PC-9 (cell line): Measurements from ENCODE around the gene FXYD7.

Source experiments
- EZH2 ChIP-seq: fragments of 200-600 bp; sonication (generic); IDR thresholded peaks from 2 replicates; pipeline ENCODE4 v1.8.0; 2017; ENCODE audit warnings: antibody characterized with exemption, low read depth
- TF ChIP-seq, protein P1 (sequence below): fragments of 200-600 bp; sonication (generic); conservative IDR thresholded peaks from 2 replicates; pipeline ENCODE4 v1.6.1; 2017; ENCODE audit warnings: mixed run types, antibody characterized with exemption, mild to moderate bottlenecking, moderate library complexity

DNA sequence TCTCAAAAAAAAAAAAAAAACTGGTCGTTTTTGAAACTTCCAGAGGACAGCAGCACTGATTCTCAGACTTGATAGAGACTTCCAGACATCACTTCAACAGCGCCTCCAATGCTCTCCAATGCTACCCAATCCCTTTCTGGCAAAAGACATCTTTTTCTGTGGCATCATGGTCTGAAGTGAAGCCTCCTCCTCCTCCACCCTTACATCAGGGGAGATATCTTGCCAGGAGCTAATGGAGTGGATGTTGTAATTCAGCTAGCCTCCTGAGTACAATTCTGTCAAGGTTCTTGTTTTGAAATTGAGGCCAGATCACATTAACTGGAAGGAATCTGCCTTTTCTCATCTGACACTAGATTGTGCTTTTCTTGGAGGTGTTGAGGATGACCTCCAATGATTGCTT, 35.6 kb downstream of the FXYD7 start:
- TF ChIP-seq, protein P1, sequence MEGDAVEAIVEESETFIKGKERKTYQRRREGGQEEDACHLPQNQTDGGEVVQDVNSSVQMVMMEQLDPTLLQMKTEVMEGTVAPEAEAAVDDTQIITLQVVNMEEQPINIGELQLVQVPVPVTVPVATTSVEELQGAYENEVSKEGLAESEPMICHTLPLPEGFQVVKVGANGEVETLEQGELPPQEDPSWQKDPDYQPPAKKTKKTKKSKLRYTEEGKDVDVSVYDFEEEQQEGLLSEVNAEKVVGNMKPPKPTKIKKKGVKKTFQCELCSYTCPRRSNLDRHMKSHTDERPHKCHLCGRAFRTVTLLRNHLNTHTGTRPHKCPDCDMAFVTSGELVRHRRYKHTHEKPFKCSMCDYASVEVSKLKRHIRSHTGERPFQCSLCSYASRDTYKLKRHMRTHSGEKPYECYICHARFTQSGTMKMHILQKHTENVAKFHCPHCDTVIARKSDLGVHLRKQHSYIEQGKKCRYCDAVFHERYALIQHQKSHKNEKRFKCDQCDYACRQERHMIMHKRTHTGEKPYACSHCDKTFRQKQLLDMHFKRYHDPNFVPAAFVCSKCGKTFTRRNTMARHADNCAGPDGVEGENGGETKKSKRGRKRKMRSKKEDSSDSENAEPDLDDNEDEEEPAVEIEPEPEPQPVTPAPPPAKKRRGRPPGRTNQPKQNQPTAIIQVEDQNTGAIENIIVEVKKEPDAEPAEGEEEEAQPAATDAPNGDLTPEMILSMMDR, result no peak
- no peak for TF ChIP-seq EZH2
